Esophagus squamous epithelium (tissue), 4 donors: ENCODE data around the gene GTPBP3.

ENCODE experiments used
- CTCF ChIP-seq, 6 experiments: fragments of 450-650 bp in 4 of 6; fragments of 200-600 bp in 2 of 6; sonication (generic) in 2 of 6; IDR thresholded peaks; one replicate each; pipeline ENCODE4 v1.5.1; 2016 to 2019; ENCODE audit warnings: antibody characterized with exemption in 6 of 6, mild to moderate bottlenecking in 4 of 6, moderate library complexity in 4 of 6
- POLR2A ChIP-seq, 4 donors: fragments of 450-650 bp; IDR thresholded peaks; one replicate each; pipeline ENCODE4 v1.6.1; 2017; ENCODE audit warnings: antibody characterized with exemption in 4 of 4, mild to moderate bottlenecking in 4 of 4, moderate library complexity in 3 of 4

- no peak for TF ChIP-seq CTCF (IDR thresholded peaks at IDR 0.05)
- peak in 1 of 4 donors; percentile 33 for TF ChIP-seq POLR2A (IDR thresholded peaks at IDR 0.05)
These were observed 3.5 kb upstream of the GTPBP3 start for GRCh38 chr19:17333611-17334413.
